Kidney (tissue), 14 donors: ENCODE measurements around the gene TIMP1. TPM values are rescaled to one million over a fixed set of nuclear protein-coding genes. Genes with fewer than 3 reads are reported as not detected.

Experiments used
- DNase-seq, 5 donors: peaks; one replicate each; pipeline ENCODE4 v3.0.0-alpha.2; 2013 to 2020
- FAIRE-seq: peaks from 2 replicates; lab custom pipeline; 2012; peaks lifted over from hg19 to GRCh38; lab: Jason Lieb, UNC
- H3K27ac ChIP-seq, 2 donors: one replicate each; pipeline ENCODE4 v1.7.0; 2013; ENCODE audit warnings: low read depth in 2 of 2, low read length in 2 of 2, inconsistent platforms in 1 of 2
- H3K27me3 ChIP-seq: one replicate; pipeline ENCODE4 v1.7.1; 2013; ENCODE audit warnings: low read length, inconsistent platforms; ENCODE audit not compliant: control insufficient read depth, insufficient read depth
- H3K36me3 ChIP-seq, 3 donors: one replicate each; pipeline versions ENCODE4 v1.7.0 to v1.7.1; 2013; ENCODE audit warnings: low read length in 3 of 3, control low read depth in 1 of 3, inconsistent platforms in 1 of 3; ENCODE audit not compliant: insufficient read depth in 3 of 3, control insufficient read depth in 2 of 3
- H3K4me1 ChIP-seq, 3 donors: one replicate each; pipeline versions ENCODE4 v1.7.0 to v1.7.1; 2013; ENCODE audit warnings: low read length in 3 of 3, inconsistent platforms in 1 of 3, low read depth in 1 of 3; ENCODE audit not compliant: control insufficient read depth in 2 of 3, insufficient read depth in 2 of 3
- H3K4me3 ChIP-seq, 3 donors: one replicate each; pipeline versions ENCODE4 v1.7.0 to v1.8.1; 2013; ENCODE audit warnings: low read length in 3 of 3, control low read depth in 1 of 3, inconsistent platforms in 1 of 3
- H3K9ac ChIP-seq, 3 donors: one replicate each; pipeline versions ENCODE4 v1.7.0 to v1.7.1; 2013; ENCODE audit warnings: low read length in 3 of 3, control low read depth in 1 of 3, inconsistent platforms in 1 of 3
- H3K9me3 ChIP-seq, 3 donors: one replicate each; pipeline versions ENCODE4 v1.7.0 to v1.7.1; 2013; ENCODE audit warnings: low read length in 3 of 3, control low read depth in 1 of 3, inconsistent platforms in 1 of 3; ENCODE audit not compliant: control insufficient read depth in 2 of 3, insufficient read depth in 1 of 3
- intact Hi-C: fragments of 100-400 bp; cut with DNase I; formaldehyde crosslinking; loops from one replicate; pipeline ENCODE4 v1.11.1; 2022
- polyA plus RNA-seq: library from polyadenylated mRNA; stranded (reverse); fragments of 350-450 nt; fragmentation: Illumina TruSeq; extraction: RNeasy Lipid Tissue Mini Kit (QIAGEN cat#74804); gene quantifications from one replicate; pipeline ENCODE4 v1.2.3, GENCODE V29; 2014; ENCODE audit warnings: low read depth, low replicate concordance; ENCODE audit not compliant: insufficient read depth
- total RNA-seq: library from RNA; stranded (reverse); fragmentation: NEBNext Ultra II Directional; extraction: Animal tissue kit (Norgen Biotek cat#: 25700); gene quantifications from one replicate; pipeline ENCODE4 v1.2.1, GENCODE V29; 2021
- TF ChIP-seq, protein P1 (sequence below): IDR thresholded peaks from 3 replicates; pipeline ENCODE4 v1.5.1; 2012; ENCODE audit warnings: mild to moderate bottlenecking, moderate library complexity, borderline replicate concordance; ENCODE audit not compliant: insufficient read depth; ENCODE audit errors: extremely low read depth
- donor health status: control.
- donor health status: control.
- donor health status: control.
- donor health status: control.
- donor health status: control.
- donor health status: DM: yes; HTN: yes; CAD: no.
- donor health status: Normal renal cell carcinoma (clear cell type).

Gene TIMP1
- total and polyA plus RNA-seq, 2 donors from 2014 or later, result 382 to 551 TPM

DNA sequence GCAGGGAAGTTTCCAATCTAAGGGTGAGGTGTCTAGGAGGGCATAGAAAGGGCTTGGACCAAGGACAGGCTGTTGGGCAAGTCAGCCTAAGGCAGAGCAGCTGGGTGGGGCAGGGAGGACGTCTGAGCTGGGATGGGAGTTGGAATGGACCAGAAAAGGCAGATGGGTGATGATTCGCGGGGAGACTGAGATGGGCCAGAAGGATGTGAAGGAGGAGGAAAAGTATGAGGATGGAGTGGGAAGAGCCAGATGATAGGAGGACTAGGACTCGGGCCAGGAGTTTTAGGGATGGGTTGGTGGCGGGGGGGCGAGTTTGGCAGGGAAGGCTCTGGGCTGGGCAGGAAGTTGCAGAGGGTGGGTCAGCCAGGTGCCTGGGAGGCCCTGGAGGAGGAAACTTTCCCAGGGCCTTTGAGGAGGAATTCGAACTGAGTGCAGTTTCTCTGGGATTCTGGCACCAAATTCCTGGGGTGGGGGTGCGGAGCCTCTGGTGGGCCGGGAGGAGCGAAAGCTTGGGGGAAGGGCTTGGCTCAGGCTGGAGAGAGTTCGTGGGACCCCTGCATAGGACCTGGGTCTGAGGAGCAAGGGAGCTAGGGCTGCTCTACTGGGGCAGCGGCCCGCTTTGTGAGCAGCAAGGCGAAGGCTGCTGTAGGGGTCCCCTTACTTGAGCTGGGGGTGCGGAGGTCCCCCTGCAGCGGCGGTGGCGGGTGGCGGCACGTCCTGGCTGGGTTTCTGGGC, 8.7 kb upstream of the TIMP1 start:
- Histone ChIP-seq H3K4me3 (peak overlapping the region in 1 of 3 donors; percentile 4), H3K36me3 (peaks cover 0 to 9% (median 4%) of the 10 kb centered on the region in 3 donors), H3K9ac (no peak overlapping the region), H3K27me3 (no peaks in the 10 kb centered on the region), H3K27ac (no peak overlapping the region), H3K4me1 (no peaks in the 10 kb centered on the region), H3K9me3 (no peaks in the 10 kb centered on the region)
- TF ChIP-seq, protein P1, sequence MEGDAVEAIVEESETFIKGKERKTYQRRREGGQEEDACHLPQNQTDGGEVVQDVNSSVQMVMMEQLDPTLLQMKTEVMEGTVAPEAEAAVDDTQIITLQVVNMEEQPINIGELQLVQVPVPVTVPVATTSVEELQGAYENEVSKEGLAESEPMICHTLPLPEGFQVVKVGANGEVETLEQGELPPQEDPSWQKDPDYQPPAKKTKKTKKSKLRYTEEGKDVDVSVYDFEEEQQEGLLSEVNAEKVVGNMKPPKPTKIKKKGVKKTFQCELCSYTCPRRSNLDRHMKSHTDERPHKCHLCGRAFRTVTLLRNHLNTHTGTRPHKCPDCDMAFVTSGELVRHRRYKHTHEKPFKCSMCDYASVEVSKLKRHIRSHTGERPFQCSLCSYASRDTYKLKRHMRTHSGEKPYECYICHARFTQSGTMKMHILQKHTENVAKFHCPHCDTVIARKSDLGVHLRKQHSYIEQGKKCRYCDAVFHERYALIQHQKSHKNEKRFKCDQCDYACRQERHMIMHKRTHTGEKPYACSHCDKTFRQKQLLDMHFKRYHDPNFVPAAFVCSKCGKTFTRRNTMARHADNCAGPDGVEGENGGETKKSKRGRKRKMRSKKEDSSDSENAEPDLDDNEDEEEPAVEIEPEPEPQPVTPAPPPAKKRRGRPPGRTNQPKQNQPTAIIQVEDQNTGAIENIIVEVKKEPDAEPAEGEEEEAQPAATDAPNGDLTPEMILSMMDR, result no peak
- DNase-seq (peak; percentile 77 to 93 (median 85)), FAIRE-seq (no peak)
- intact Hi-C loops, result no loop called here

DNA sequence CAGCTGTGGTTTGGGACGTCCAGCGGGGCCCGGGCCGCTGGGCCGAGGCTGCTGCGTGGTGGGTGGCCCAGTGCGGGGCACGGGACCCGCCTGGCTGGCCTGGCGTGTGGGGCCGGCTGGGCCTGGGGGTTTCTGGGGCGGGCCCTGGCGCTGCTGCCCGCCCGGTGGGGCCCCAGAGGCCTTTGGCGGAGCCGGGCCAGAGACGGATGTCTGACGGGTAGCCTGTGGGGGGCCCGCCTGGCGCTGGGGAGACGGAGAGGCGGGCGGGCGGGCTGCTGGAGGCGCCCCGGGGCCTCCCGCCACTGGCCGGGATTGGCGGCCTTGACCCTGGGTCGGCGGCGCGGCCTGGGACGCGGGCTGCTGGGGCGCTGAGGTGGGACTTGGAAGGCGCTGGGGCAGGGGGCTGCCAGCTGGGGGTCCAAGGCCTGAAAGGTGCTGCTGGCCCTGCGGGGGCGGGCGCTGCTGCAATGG, 8.1 kb upstream of the TIMP1 start:
- H3K4me1 ChIP-seq, result no peaks in the 10 kb centered on the region
- H3K27ac ChIP-seq, result no peak overlapping the region
- no peak overlapping the region for H3K9ac ChIP-seq
- intact Hi-C loops, result no loop called here
- no peak overlapping the region for H3K4me3 ChIP-seq
- FAIRE-seq, result no peak
- peaks cover 0 to 4% (median 2%) of the 10 kb centered on the region in 3 donors for H3K36me3 ChIP-seq
- H3K27me3 ChIP-seq, result no peaks in the 10 kb centered on the region
- DNase-seq, result peak in 1 of 5 donors; percentile 46
- H3K9me3 ChIP-seq, result no peaks in the 10 kb centered on the region
- TF ChIP-seq, protein P1, result no peak

DNA sequence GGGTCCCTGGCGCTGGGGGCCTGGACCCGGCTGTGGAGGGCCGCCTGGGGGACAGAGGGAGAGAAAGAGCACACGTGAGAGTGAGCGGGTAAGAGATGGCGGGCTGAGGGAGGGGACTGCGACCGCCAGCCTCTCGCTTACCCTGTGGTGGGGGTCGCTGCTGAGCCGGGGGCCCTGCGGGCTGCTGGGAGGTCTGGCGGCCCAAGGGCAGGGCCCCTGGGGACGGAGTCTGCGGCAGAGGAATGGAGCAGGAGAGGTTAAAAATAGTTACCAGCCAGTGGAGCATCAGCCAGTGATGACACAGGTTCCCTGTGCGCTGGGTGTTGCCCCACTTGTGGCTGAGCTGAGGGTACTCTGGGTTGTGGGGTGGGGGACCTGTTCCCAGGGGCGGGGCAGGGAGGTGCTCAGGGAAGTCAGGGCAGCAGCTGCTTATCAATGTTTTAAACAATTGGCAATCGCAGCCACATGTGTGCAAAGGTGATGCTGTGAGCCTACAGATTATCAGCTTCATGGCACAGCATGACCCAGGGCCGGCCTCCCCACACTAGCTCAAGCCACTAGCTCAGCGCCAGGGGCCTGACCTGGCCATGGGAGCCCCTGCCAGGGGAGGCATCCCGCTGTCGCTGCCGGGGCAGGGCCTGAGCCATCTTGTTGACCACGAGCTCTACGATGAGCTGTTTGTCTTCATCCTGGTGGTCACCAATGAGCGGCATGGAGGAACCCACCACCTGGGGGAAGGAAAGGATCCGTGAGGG, 7.5 kb upstream of the TIMP1 start:
- intact Hi-C loops, result no loop called here

More for the DNA sequence above, 7.5 kb upstream of the TIMP1 start:
- DNase-seq (peak in 3 of 5 donors; percentile 8 to 58 (median 16)), FAIRE-seq (no peak)
- TF ChIP-seq, protein P1, result no peak
- H3K27me3 ChIP-seq, result no peaks in the 10 kb centered on the region
- H3K36me3 ChIP-seq, result peaks cover 0 to 1% (median 0%) of the 10 kb centered on the region in 3 donors
- no peak overlapping the region for H3K9ac ChIP-seq
- H3K4me3 ChIP-seq, result no peak overlapping the region
- H3K9me3 ChIP-seq, result no peaks in the 10 kb centered on the region
- H3K4me1 ChIP-seq, result no peaks in the 10 kb centered on the region
- H3K27ac ChIP-seq, result no peak overlapping the region
